Fibroblast of lung (primary cell): Measurements from ENCODE around the gene APP.

Experiments
- CTCF ChIP-seq, 2 donors: IDR thresholded peaks in 1 of 2; conservative IDR thresholded peaks in 1 of 2; 1 replicate in 1 of 2; 2 replicates in 1 of 2; pipeline ENCODE4 v1.5.1; 2011 to 2012; ENCODE audit warnings: low read length in 2 of 2, control low read depth in 1 of 2, inconsistent platforms in 1 of 2, low read depth in 1 of 2, mild to moderate bottlenecking in 1 of 2
- EZH2 ChIP-seq: IDR thresholded peaks from 2 replicates; pipeline ENCODE4 v1.5.1; 2012; ENCODE audit warnings: low read length, control low read depth, mild to moderate bottlenecking; ENCODE audit errors: missing control alignments

GRCh38 chr21:25855576-25855975 lies 315.0 kb downstream of the APP start:
- TF ChIP-seq EZH2 (no peak), CTCF (conservative IDR thresholded peaks at IDR 0.05 in 1 of 2, IDR thresholded peaks at IDR 0.05 in 1 of 2; ENCODE audit: low read depth in 1 of 2, low read length in 2 of 2) (no peak)
